Activated T-helper 2 cell treated with anti-CD3 and anti-CD28 coated beads, Interferon-gamma antibody, Interleukin-2, Interleukin-4, amounts not matched to agents 10 μg/mL and 5 μg/mL and 100 μg/mL, durations not matched to agents 14 hours and 24 hours and 36 hours (primary cell): Measurements from ENCODE around the gene OR8B2. TPM values are rescaled to one million over a fixed set of nuclear protein-coding genes. Genes with fewer than 3 reads are reported as not detected.
"Not testable (repeated sequence)": the region's sequence is repeated elsewhere in the genome, so short reads cannot be mapped to it uniquely, and the experiment has no call there.

ENCODE experiments used
- DNase-seq: peaks from one replicate; pipeline ENCODE4 v3.0.0; 2021; ENCODE audit warnings: low spot score
- H3K27ac Mint-ChIP-seq: one replicate; pipeline ENCODE4 v1.8.0; 2021; ENCODE audit warnings: mixed read lengths
- H3K27me3 Mint-ChIP-seq: one replicate; pipeline ENCODE4 v1.8.0; 2021; ENCODE audit warnings: low read depth, mixed read lengths
- H3K36me3 Mint-ChIP-seq: one replicate; pipeline ENCODE4 v1.8.0; 2021; ENCODE audit warnings: low read depth, mixed read lengths
- H3K4me1 Mint-ChIP-seq: one replicate; pipeline ENCODE4 v1.8.0; 2021; ENCODE audit warnings: low read depth, mixed read lengths
- H3K4me3 Mint-ChIP-seq: one replicate; pipeline ENCODE4 v1.8.0; 2021; ENCODE audit warnings: low read depth, mild to moderate bottlenecking, moderate library complexity, mixed read lengths
- H3K9me3 Mint-ChIP-seq: one replicate; pipeline ENCODE4 v1.8.0; 2021; ENCODE audit warnings: mixed read lengths
- intact Hi-C: fragments of 100-400 bp; cut with micrococcal nuclease; formaldehyde crosslinking; loops from one replicate; pipeline ENCODE4 v1.15.1; 2023
- total RNA-seq: library from RNA; stranded (reverse); gene quantifications from 2 replicates; pipeline ENCODE4 v1.2.3, GENCODE V29; 2022

OR8B2 gene
- not detected in 2 replicates for total RNA-seq

- Mint-ChIP-seq H3K27ac (no peak within 1 kb of the TSS), H3K27me3 (no peaks in the 10 kb centered on the region), H3K9me3 (no peaks in the 10 kb centered on the region), H3K36me3 (no peaks in the 10 kb centered on the region), H3K4me1 (no peaks in the 10 kb centered on the region), H3K4me3 (no peak within 1 kb of the TSS)
- intact Hi-C loops: no loop called here
- DNase-seq: no peak
Observed at GRCh38 chr11:124384399-124384798, at the start of gene OR8B2. OR8B2 (minus strand) TSS chr11:124384499; CDS start chr11:124383343, 1,156 bp downstream.

- Mint-ChIP-seq H3K4me3 (no peak overlapping the region), H3K36me3 (no peaks in the 10 kb centered on the region), H3K4me1 (no peaks in the 10 kb centered on the region), H3K27me3 (no peaks in the 10 kb centered on the region), H3K9me3 (no peaks in the 10 kb centered on the region), H3K27ac (no peak overlapping the region)
- no peak for DNase-seq
- intact Hi-C loops: no loop called here
Observed at GRCh38 chr11:124429599-124429998, 45.3 kb upstream of the OR8B2 start.

- no peaks in the 10 kb centered on the region for H3K36me3 Mint-ChIP-seq
- H3K4me1 Mint-ChIP-seq: no peaks in the 10 kb centered on the region
- H3K27ac Mint-ChIP-seq: no peak within 1 kb of the TSS
- H3K9me3 Mint-ChIP-seq: no peaks in the 10 kb centered on the region
- intact Hi-C loops: no loop called here
- no peak for DNase-seq
- H3K4me3 Mint-ChIP-seq: no peak within 1 kb of the TSS
- peaks cover 2% of the 10 kb centered on the region for H3K27me3 Mint-ChIP-seq
Observed at GRCh38 chr11:124424384-124424921, 40.2 kb upstream of the OR8B2 start, which contains the start of gene OR8B4. OR8B4 (minus strand) TSS chr11:124424871; CDS start chr11:124424871, 0 bp downstream.

- intact Hi-C loops: no loop called here
- no peak for DNase-seq
- H3K27me3 Mint-ChIP-seq: peaks cover 10% of the 10 kb centered on the region
- no peaks in the 10 kb centered on the region for H3K9me3 Mint-ChIP-seq
- no peak overlapping the region for H3K4me3 Mint-ChIP-seq
- H3K36me3 Mint-ChIP-seq: no peaks in the 10 kb centered on the region
- no peak overlapping the region for H3K27ac Mint-ChIP-seq
- no peaks in the 10 kb centered on the region for H3K4me1 Mint-ChIP-seq
Observed at GRCh38 chr11:124421043-124421442, 36.7 kb upstream of the OR8B2 start.

GRCh38 chr11:124415356-124415923 lies 31.1 kb upstream of the OR8B2 start:
- DNase-seq: no peak
- Mint-ChIP-seq H3K27ac (no peak overlapping the region), H3K36me3 (no peaks in the 10 kb centered on the region), H3K4me3 (no peak overlapping the region), H3K27me3 (peaks cover 14% of the 10 kb centered on the region), H3K9me3 (no peaks in the 10 kb centered on the region), H3K4me1 (no peaks in the 10 kb centered on the region)
- intact Hi-C loops: loop anchor here (5.0 kb wide), 1 partner anchor 422 kb away; no protein-coding TSS in a partner anchor

- no peak overlapping the region for H3K27ac Mint-ChIP-seq
- no peak for DNase-seq
- no peaks in the 10 kb centered on the region for H3K36me3 Mint-ChIP-seq
- intact Hi-C loops: no loop called here
- peaks cover 17% of the 10 kb centered on the region for H3K27me3 Mint-ChIP-seq
- no peaks in the 10 kb centered on the region for H3K9me3 Mint-ChIP-seq
- H3K4me1 Mint-ChIP-seq: no peaks in the 10 kb centered on the region
- H3K4me3 Mint-ChIP-seq: no peak overlapping the region
Observed at GRCh38 chr11:124409906-124410305, 25.6 kb upstream of the OR8B2 start.

GRCh38 chr11:124405581-124405980 lies 21.3 kb upstream of the OR8B2 start:
- no peaks in the 10 kb centered on the region for H3K36me3 Mint-ChIP-seq

GRCh38 chr11:124403186-124403585 lies 18.9 kb upstream of the OR8B2 start:
- H3K4me3 Mint-ChIP-seq, H3K9me3 Mint-ChIP-seq, H3K27ac Mint-ChIP-seq, H3K36me3 Mint-ChIP-seq, intact Hi-C loops, DNase-seq, H3K4me1 Mint-ChIP-seq: not testable (repeated sequence)
- peaks cover 10% of the 10 kb centered on the region for H3K27me3 Mint-ChIP-seq

More at GRCh38 chr11:124405581-124405980, 21.3 kb upstream of the OR8B2 start:
- Mint-ChIP-seq H3K4me1 (peaks cover 2% of the 10 kb centered on the region), H3K27me3 (peaks cover 16% of the 10 kb centered on the region), H3K9me3 (no peaks in the 10 kb centered on the region), H3K4me3 (no peak overlapping the region), H3K27ac (no peak overlapping the region)
- intact Hi-C loops: no loop called here
- no peak for DNase-seq

GRCh38 chr11:124402326-124402922 lies 18.1 kb upstream of the OR8B2 start:
- no peaks in the 10 kb centered on the region for H3K9me3 Mint-ChIP-seq
- H3K27me3 Mint-ChIP-seq: peaks cover 9% of the 10 kb centered on the region
- DNase-seq: peak; percentile 32
- no peak overlapping the region for H3K27ac Mint-ChIP-seq
- intact Hi-C loops: loop anchor here (1.0 kb wide), 1 partner anchor 184 kb away; no protein-coding TSS in a partner anchor
- H3K4me1 Mint-ChIP-seq: peaks cover 2% of the 10 kb centered on the region
- H3K4me3 Mint-ChIP-seq: no peak overlapping the region
- H3K36me3 Mint-ChIP-seq: no peaks in the 10 kb centered on the region

GRCh38 chr11:124398924-124399323 lies 14.6 kb upstream of the OR8B2 start, which contains the start of gene OR8B3:
OR8B3 (minus strand) TSS chr11:124399024; CDS start chr11:124397351, 1,673 bp downstream.
- intact Hi-C loops: no loop called here
- H3K4me1 Mint-ChIP-seq: peaks cover 2% of the 10 kb centered on the region
- no peaks in the 10 kb centered on the region for H3K9me3 Mint-ChIP-seq
- H3K4me3 Mint-ChIP-seq: no peak within 1 kb of the TSS
- H3K27me3 Mint-ChIP-seq: no peaks in the 10 kb centered on the region
- H3K36me3 Mint-ChIP-seq: no peaks in the 10 kb centered on the region
- H3K27ac Mint-ChIP-seq: no peak within 1 kb of the TSS
- no peak for DNase-seq

GRCh38 chr11:124396847-124397246 lies 12.5 kb upstream of the OR8B2 start:
- H3K9me3 Mint-ChIP-seq, intact Hi-C loops, H3K4me3 Mint-ChIP-seq, H3K36me3 Mint-ChIP-seq, H3K27me3 Mint-ChIP-seq, H3K4me1 Mint-ChIP-seq, H3K27ac Mint-ChIP-seq, DNase-seq: not testable (repeated sequence)

- H3K4me1 Mint-ChIP-seq: no peaks in the 10 kb centered on the region
- H3K9me3 Mint-ChIP-seq: no peaks in the 10 kb centered on the region
- no peak for DNase-seq
- no peak overlapping the region for H3K27ac Mint-ChIP-seq
- H3K36me3 Mint-ChIP-seq: no peaks in the 10 kb centered on the region
- intact Hi-C loops: no loop called here
- H3K27me3 Mint-ChIP-seq: no peaks in the 10 kb centered on the region
- no peak overlapping the region for H3K4me3 Mint-ChIP-seq
Observed at GRCh38 chr11:124394408-124394807, 10.1 kb upstream of the OR8B2 start.

- H3K27me3 Mint-ChIP-seq, intact Hi-C loops, H3K4me1 Mint-ChIP-seq, H3K9me3 Mint-ChIP-seq, H3K4me3 Mint-ChIP-seq, H3K36me3 Mint-ChIP-seq, H3K27ac Mint-ChIP-seq, DNase-seq: not testable (repeated sequence)
Observed at GRCh38 chr11:124382857-124383256, 1.4 kb downstream of the OR8B2 start.
